MM.1S (cell line): ENCODE measurements around the gene BBS7.

Experiments
- CTCF ChIP-seq: fragments of 300-600 bp; sonication (generic); IDR thresholded peaks from 2 replicates; pipeline ENCODE4 v1.5.1; 2016; ENCODE audit warnings: antibody characterized with exemption, low read length, mixed read lengths
- EZH2 ChIP-seq: fragments of 300-600 bp; sonication (generic); optimal IDR thresholded peaks from 2 replicates; pipeline ENCODE3; 2017; ENCODE audit warnings: low read depth, mild to moderate bottlenecking, antibody characterized with exemption, low read length, mixed read lengths

- TF ChIP-seq CTCF (no peak), EZH2 (no peak)
These were observed 10.9 kb upstream of the BBS7 start for GRCh38 chr4:121881158-121881557.
